H1 (cell line): ENCODE data around the gene PSIP1. TPM values are rescaled to one million over a fixed set of nuclear protein-coding genes. Genes with fewer than 3 reads are reported as not detected.

ENCODE experiments used
- ATF2 ChIP-seq: IDR thresholded peaks from 2 replicates; pipeline ENCODE4 v1.6.1; 2012; ENCODE audit warnings: low read length, inconsistent platforms
- BACH1 ChIP-seq: IDR thresholded peaks from 2 replicates; pipeline ENCODE4 v1.6.1; 2012; ENCODE audit warnings: low read length, improper control_type of control experiment
- CEBPB ChIP-seq: IDR thresholded peaks from 2 replicates; pipeline ENCODE4 v1.6.1; 2012; ENCODE audit warnings: low read depth, low read length
- CHD1 ChIP-seq: IDR thresholded peaks from 2 replicates; pipeline ENCODE4 v1.6.1; 2012; ENCODE audit warnings: low read depth, low read length, improper control_type of control experiment
- CTBP2 ChIP-seq: IDR thresholded peaks from 2 replicates; pipeline ENCODE4 v1.7.0; 2011; ENCODE audit warnings: borderline replicate concordance, mild to moderate bottlenecking, moderate library complexity, mixed read lengths, low read length; ENCODE audit not compliant: insufficient read depth, insufficient read length
- E2F6 ChIP-seq: IDR thresholded peaks from 2 replicates; pipeline ENCODE4 v1.6.1; 2012; ENCODE audit warnings: inconsistent platforms
- EZH2 ChIP-seq: fragments of 200-600 bp; sonication (generic); IDR thresholded peaks from 2 replicates; pipeline ENCODE4 v1.7.1; 2012; ENCODE audit warnings: low read depth, mild to moderate bottlenecking, moderate library complexity, low read length, inconsistent platforms; ENCODE audit not compliant: severe bottlenecking
- GTF2F1 ChIP-seq: IDR thresholded peaks from 2 replicates; pipeline ENCODE4 v1.6.1; 2012; ENCODE audit warnings: low read depth, low read length, improper control_type of control experiment, borderline replicate concordance
- HDAC2 ChIP-seq, 2 experiments: fragments of 300-600 bp in 1 of 2; sonication (generic) in 1 of 2; IDR thresholded peaks; 2 replicates each; pipeline ENCODE4 v1.6.1; 2011 to 2012; ENCODE audit warnings: low read depth in 2 of 2, low read length in 2 of 2, mild to moderate bottlenecking in 2 of 2, moderate library complexity in 2 of 2, borderline replicate concordance in 1 of 2, inconsistent platforms in 1 of 2
- JUND ChIP-seq: IDR thresholded peaks from 2 replicates; pipeline ENCODE4 v1.6.1; 2011; ENCODE audit warnings: mild to moderate bottlenecking, improper control_type of control experiment, low read length
- KDM1A ChIP-seq: fragments of 200-600, 300-600 bp; sonication (generic); IDR thresholded peaks from 2 replicates; pipeline ENCODE4 v1.7.1; 2016; ENCODE audit warnings: mild to moderate bottlenecking, low read length, borderline replicate concordance
- NANOG ChIP-seq: IDR thresholded peaks from 2 replicates; pipeline ENCODE4 v1.6.1; 2011; ENCODE audit warnings: low read length, low read depth, mild to moderate bottlenecking, inconsistent platforms; ENCODE audit not compliant: insufficient read depth, poor library complexity, severe bottlenecking
- POLR2AphosphoS5 ChIP-seq: IDR thresholded peaks from 2 replicates; pipeline ENCODE4 v1.6.1; 2011; ENCODE audit warnings: low read depth, low read length
- POU5F1 ChIP-seq: IDR thresholded peaks from 2 replicates; pipeline ENCODE4 v1.6.1; 2011; ENCODE audit warnings: low read depth, mild to moderate bottlenecking, low read length, moderate library complexity
- RAD21 ChIP-seq, 2 experiments: IDR thresholded peaks in 1 of 2; conservative IDR thresholded peaks in 1 of 2; 2 replicates each; pipeline ENCODE4 v1.6.1; 2011; ENCODE audit warnings: low read depth in 2 of 2, low read length in 2 of 2, improper control_type of control experiment in 1 of 2, inconsistent platforms in 1 of 2, mild to moderate bottlenecking in 1 of 2, moderate library complexity in 1 of 2
- RFX5 ChIP-seq: IDR thresholded peaks from 2 replicates; pipeline ENCODE4 v1.6.1; 2011; ENCODE audit warnings: low read depth, low read length, improper control_type of control experiment, borderline replicate concordance
- SIRT6 ChIP-seq: IDR thresholded peaks from one replicate; pipeline ENCODE4 v1.7.1; 2012; ENCODE audit warnings: low read length, inconsistent platforms
- SRF ChIP-seq: IDR thresholded peaks from 2 replicates; pipeline ENCODE4 v1.6.1; 2011; ENCODE audit warnings: mild to moderate bottlenecking, low read depth, low read length, moderate library complexity
- polyA plus RNA-seq, 7 experiments: library from polyadenylated mRNA; depleted of rRNA in 3 of 7; stranded (reverse) in 5 of 7; unstranded in 2 of 7; fragments of >200 nt in 5 of 7; fragments of 200-250 nt in 2 of 7; gene quantifications; 1 replicate in 5 of 7; 2 replicates in 1 of 7; 4 replicates in 1 of 7; pipeline versions ENCODE4 v1.2.1 to v1.2.3, GENCODE V29; 2011 to 2013; ENCODE audit warnings: missing spikeins in 2 of 7, mixed read lengths in 2 of 7
- total RNA-seq: library from RNA; stranded (reverse); fragmentation: NEBNext Ultra II Directional; extraction: Animal tissue kit (Norgen Biotek cat#: 25700); gene quantifications from 2 replicates; pipeline ENCODE4 v1.2.1, GENCODE V29; 2021
- TF ChIP-seq, protein P1 (sequence below): IDR thresholded peaks from 2 replicates; pipeline ENCODE4 v1.6.1; 2012; ENCODE audit warnings: inconsistent platforms
- TF ChIP-seq, protein P2 (sequence below): IDR thresholded peaks from 2 replicates; pipeline ENCODE4 v1.6.1; 2011; ENCODE audit warnings: low read depth, mild to moderate bottlenecking, low read length; ENCODE audit not compliant: insufficient read depth

Gene PSIP1
- total and polyA plus RNA-seq, 2 of the 8 experiments (the other 6 are each of a cell fraction or from before 2014, with no cell fraction given): 63.3 to 387 TPM

GRCh38 chr9:15422372-15423230, 88.2 kb downstream of the PSIP1 start, which contains the start of gene SNAPC3 (continued):
- TF ChIP-seq, protein P1, sequence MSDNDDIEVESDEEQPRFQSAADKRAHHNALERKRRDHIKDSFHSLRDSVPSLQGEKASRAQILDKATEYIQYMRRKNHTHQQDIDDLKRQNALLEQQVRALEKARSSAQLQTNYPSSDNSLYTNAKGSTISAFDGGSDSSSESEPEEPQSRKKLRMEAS: peak; percentile 81
- TF ChIP-seq E2F6 (no peak), SIRT6 (no peak), EZH2 (no peak), POU5F1 (no peak), KDM1A (peak; percentile 45; the same call in 1 of the 2 replicates), CTBP2 (no peak), NANOG (peak; percentile 59), GTF2F1 (no peak), RFX5 (no peak), JUND (no peak), BACH1 (no peak), CEBPB (no peak), ATF2 (no peak), POLR2AphosphoS5 (peak; percentile 80; the same call in 1 of the 2 replicates), RAD21 (IDR thresholded peaks at IDR 0.05 in 1 of 2, conservative IDR thresholded peaks at IDR 0.05 in 1 of 2; ENCODE audit: low read depth in 2 of 2, low read length in 2 of 2) (no peak), SRF (no peak), HDAC2 (IDR thresholded peaks at IDR 0.05; ENCODE audit: borderline replicate concordance in 1 of 2, low read depth in 2 of 2, low read length in 2 of 2) (peak; percentile 90 to 91; a peak in 2 of 4 replicates), CHD1 (no peak)
- TF ChIP-seq, protein P2, sequence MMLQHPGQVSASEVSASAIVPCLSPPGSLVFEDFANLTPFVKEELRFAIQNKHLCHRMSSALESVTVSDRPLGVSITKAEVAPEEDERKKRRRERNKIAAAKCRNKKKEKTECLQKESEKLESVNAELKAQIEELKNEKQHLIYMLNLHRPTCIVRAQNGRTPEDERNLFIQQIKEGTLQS: no peak
